ENCODE measurements around the gene KCNMB4.
A peak's percentile ranks its signal among the peaks of the same experiment; 100 is the strongest.
"Not testable (repeated sequence)": the region's sequence is repeated elsewhere in the genome, so short reads cannot be mapped to it uniquely, and the experiment has no call there.

The KCNMB4 gene

GRCh38 chr12:70372881-70373280 is 6.8 kb downstream of the KCNMB4 start:
- no peak for DNase-seq (ENCODE audit: low spot score)

GRCh38 chr12:70379846-70380245 is 13.8 kb downstream of the KCNMB4 start:
- no peak for DNase-seq (ENCODE audit: low spot score)

- DNase-seq (ENCODE audit: low spot score), result no peak
Observed at GRCh38 chr12:70383484-70383883, 17.4 kb downstream of the KCNMB4 start.

GRCh38 chr12:70383886-70384285 is 17.8 kb downstream of the KCNMB4 start:
- DNase-seq (ENCODE audit: low spot score), result no peak

- no peak for DNase-seq (ENCODE audit: low spot score)
Observed at GRCh38 chr12:70386771-70387170, 20.7 kb downstream of the KCNMB4 start.

GRCh38 chr12:70389678-70390077 is 23.6 kb downstream of the KCNMB4 start:
- no peak for DNase-seq (ENCODE audit: low spot score)

- not testable (repeated sequence) for DNase-seq (ENCODE audit: low spot score)
Observed at GRCh38 chr12:70392631-70393030, 26.5 kb downstream of the KCNMB4 start.

GRCh38 chr12:70393787-70394499 is 27.9 kb downstream of the KCNMB4 start:
- no peak for DNase-seq (ENCODE audit: low spot score)

GRCh38 chr12:70398002-70398401 is 31.9 kb downstream of the KCNMB4 start:
- DNase-seq (ENCODE audit: low spot score), result no peak

- DNase-seq (ENCODE audit: low spot score), result peak; percentile 24
Observed at GRCh38 chr12:70398862-70399261, 32.8 kb downstream of the KCNMB4 start.

- DNase-seq (ENCODE audit: low spot score), result no peak
Observed at GRCh38 chr12:70399311-70399710, 33.2 kb downstream of the KCNMB4 start.

- no peak for DNase-seq (ENCODE audit: low spot score)
Observed at GRCh38 chr12:70400124-70400523, 34.0 kb downstream of the KCNMB4 start.

GRCh38 chr12:70402597-70402996 is 36.5 kb downstream of the KCNMB4 start:
- DNase-seq (ENCODE audit: low spot score), result no peak

- DNase-seq (ENCODE audit: low spot score), result no peak
Observed at GRCh38 chr12:70403826-70404225, 37.7 kb downstream of the KCNMB4 start.

GRCh38 chr12:70408004-70408790 is 42.1 kb downstream of the KCNMB4 start:
- DNase-seq (ENCODE audit: low spot score), result peak; percentile 39

GRCh38 chr12:70415987-70416386 is 49.9 kb downstream of the KCNMB4 start:
- no peak for DNase-seq (ENCODE audit: low spot score)

GRCh38 chr12:70417121-70417520 is 51.0 kb downstream of the KCNMB4 start:
- DNase-seq (ENCODE audit: low spot score), result no peak

GRCh38 chr12:70418101-70418500 is 52.0 kb downstream of the KCNMB4 start:
- DNase-seq (ENCODE audit: low spot score), result peak; percentile 75

GRCh38 chr12:70422631-70423030 is 56.5 kb downstream of the KCNMB4 start:
- DNase-seq (ENCODE audit: low spot score), result no peak

GRCh38 chr12:70426620-70427019 is 60.5 kb downstream of the KCNMB4 start:
- DNase-seq (ENCODE audit: low spot score), result no peak

GRCh38 chr12:70427611-70428010 is 61.5 kb downstream of the KCNMB4 start:
- no peak for DNase-seq (ENCODE audit: low spot score)

- no peak for DNase-seq (ENCODE audit: low spot score)
Observed at GRCh38 chr12:70430400-70430799, 64.3 kb downstream of the KCNMB4 start.

GRCh38 chr12:70436836-70437235 is 70.7 kb downstream of the KCNMB4 start:
- DNase-seq (ENCODE audit: low spot score), result no peak
